ENCODE data around the gene SIAH2.

The SIAH2 gene

GRCh38 chr3:150790629-150791028 lies 27.7 kb upstream of the SIAH2 start:
- Histone ChIP-seq H3K36me3 (ENCODE audit: insufficient read depth, low read depth, low read length) (no peaks in the 10 kb centered on the region), H3K27ac (ENCODE audit: low read length) (no peak overlapping the region), H3K9me3 (ENCODE audit: insufficient read depth, low read depth, low read length) (no peaks in the 10 kb centered on the region), H3K4me3 (ENCODE audit: low read length) (no peak overlapping the region), H3K27me3 (ENCODE audit: insufficient read depth, low read length) (no peaks in the 10 kb centered on the region), H3K4me1 (ENCODE audit: insufficient read depth, low read length) (no peaks in the 10 kb centered on the region), H3K9ac (ENCODE audit: low read depth, low read length) (no peak overlapping the region)

GRCh38 chr3:150789451-150789850 lies 26.5 kb upstream of the SIAH2 start:
- Histone ChIP-seq H3K36me3 (ENCODE audit: insufficient read depth, low read depth, low read length) (no peaks in the 10 kb centered on the region), H3K9me3 (ENCODE audit: insufficient read depth, low read depth, low read length) (no peaks in the 10 kb centered on the region), H3K4me1 (ENCODE audit: insufficient read depth, low read length) (no peaks in the 10 kb centered on the region), H3K9ac (ENCODE audit: low read depth, low read length) (no peak overlapping the region), H3K27me3 (ENCODE audit: insufficient read depth, low read length) (no peaks in the 10 kb centered on the region), H3K4me3 (ENCODE audit: low read length) (no peak overlapping the region), H3K27ac (ENCODE audit: low read length) (no peak overlapping the region)

DNA sequence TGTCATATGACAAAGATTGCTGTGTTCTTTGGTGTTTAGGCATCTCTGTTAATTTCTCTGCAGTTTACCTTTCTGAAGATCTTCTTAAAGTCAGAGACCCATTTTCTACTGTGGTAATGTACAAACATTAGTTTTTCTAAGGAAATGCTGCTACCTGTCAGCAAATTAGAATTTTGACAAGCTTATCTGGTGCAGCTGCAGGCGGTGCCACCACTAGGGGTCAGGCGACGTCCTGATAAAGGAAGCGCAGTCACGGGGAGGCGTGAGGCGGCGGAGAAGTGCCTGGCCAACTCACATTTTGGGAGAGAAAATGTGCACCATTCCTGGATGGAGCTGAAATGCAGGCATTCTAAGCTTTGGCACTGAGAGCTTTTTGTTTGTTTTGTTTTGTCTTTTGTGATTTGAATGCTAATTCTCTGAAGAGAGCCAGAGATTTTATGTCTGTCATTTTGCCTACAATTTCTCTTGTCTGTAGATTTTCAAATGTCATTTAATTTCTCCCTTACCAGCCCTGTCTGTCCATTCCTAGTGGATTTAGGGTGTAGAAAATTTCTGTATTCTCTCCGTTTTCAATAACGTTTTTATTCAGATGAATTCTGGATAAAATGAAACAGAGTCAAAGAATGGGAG lies 24.9 kb upstream of the SIAH2 start:
- H3K4me3 ChIP-seq (ENCODE audit: low read length) = no peak overlapping the region
- no peaks in the 10 kb centered on the region for H3K9me3 ChIP-seq (ENCODE audit: insufficient read depth, low read depth, low read length)
- no peaks in the 10 kb centered on the region for H3K36me3 ChIP-seq (ENCODE audit: insufficient read depth, low read depth, low read length)
- H3K4me1 ChIP-seq (ENCODE audit: insufficient read depth, low read length) = no peaks in the 10 kb centered on the region
- no peak overlapping the region for H3K9ac ChIP-seq (ENCODE audit: low read depth, low read length)
- H3K27ac ChIP-seq (ENCODE audit: low read length) = no peak overlapping the region
- H3K27me3 ChIP-seq (ENCODE audit: insufficient read depth, low read length) = no peaks in the 10 kb centered on the region

GRCh38 chr3:150786791-150787190 lies 23.8 kb upstream of the SIAH2 start:
- H3K9ac ChIP-seq (ENCODE audit: low read depth, low read length) = no peak overlapping the region
- no peaks in the 10 kb centered on the region for H3K27me3 ChIP-seq (ENCODE audit: insufficient read depth, low read length)
- no peak overlapping the region for H3K4me3 ChIP-seq (ENCODE audit: low read length)
- H3K27ac ChIP-seq (ENCODE audit: low read length) = no peak overlapping the region
- H3K36me3 ChIP-seq (ENCODE audit: insufficient read depth, low read depth, low read length) = no peaks in the 10 kb centered on the region
- no peaks in the 10 kb centered on the region for H3K4me1 ChIP-seq (ENCODE audit: insufficient read depth, low read length)
- no peaks in the 10 kb centered on the region for H3K9me3 ChIP-seq (ENCODE audit: insufficient read depth, low read depth, low read length)

- H3K4me3 ChIP-seq (ENCODE audit: low read length) = no peak overlapping the region
- no peak overlapping the region for H3K9ac ChIP-seq (ENCODE audit: low read depth, low read length)
- H3K9me3 ChIP-seq (ENCODE audit: insufficient read depth, low read depth, low read length) = no peaks in the 10 kb centered on the region
- H3K27ac ChIP-seq (ENCODE audit: low read length) = no peak overlapping the region
- H3K27me3 ChIP-seq (ENCODE audit: insufficient read depth, low read length) = no peaks in the 10 kb centered on the region
- H3K36me3 ChIP-seq (ENCODE audit: insufficient read depth, low read depth, low read length) = no peaks in the 10 kb centered on the region
- H3K4me1 ChIP-seq (ENCODE audit: insufficient read depth, low read length) = no peaks in the 10 kb centered on the region
These were observed 21.8 kb upstream of the SIAH2 start for GRCh38 chr3:150784747-150785125.

- H3K36me3 ChIP-seq (ENCODE audit: insufficient read depth, low read depth, low read length) = no peaks in the 10 kb centered on the region
- no peak overlapping the region for H3K27ac ChIP-seq (ENCODE audit: low read length)
- no peaks in the 10 kb centered on the region for H3K9me3 ChIP-seq (ENCODE audit: insufficient read depth, low read depth, low read length)
- H3K4me1 ChIP-seq (ENCODE audit: insufficient read depth, low read length) = no peaks in the 10 kb centered on the region
- H3K4me3 ChIP-seq (ENCODE audit: low read length) = no peak overlapping the region
- no peak overlapping the region for H3K9ac ChIP-seq (ENCODE audit: low read depth, low read length)
- H3K27me3 ChIP-seq (ENCODE audit: insufficient read depth, low read length) = no peaks in the 10 kb centered on the region
These were observed 21.2 kb upstream of the SIAH2 start for GRCh38 chr3:150783920-150784746.

DNA sequence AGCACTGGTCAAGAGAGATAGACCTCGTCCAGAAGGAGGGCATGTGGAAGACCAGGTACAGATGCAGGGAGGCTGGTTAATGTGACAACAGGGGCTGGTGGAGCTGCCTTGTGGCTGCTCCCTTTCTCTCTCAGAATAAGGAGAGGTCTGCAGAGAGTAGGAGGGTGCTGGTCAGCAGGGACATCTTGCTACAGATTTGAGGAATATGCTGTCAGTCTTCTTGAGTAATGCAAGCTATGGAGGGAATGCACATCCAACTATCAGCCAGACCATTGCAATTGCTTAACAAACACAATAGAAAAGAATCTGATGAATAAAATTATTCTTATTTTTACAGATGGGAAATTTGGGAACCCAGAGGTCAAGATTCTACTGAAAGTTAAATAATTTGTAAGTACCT lies 20.3 kb upstream of the SIAH2 start:
- Histone ChIP-seq H3K36me3 (ENCODE audit: insufficient read depth, low read depth, low read length) (no peaks in the 10 kb centered on the region), H3K4me1 (ENCODE audit: insufficient read depth, low read length) (no peaks in the 10 kb centered on the region), H3K9ac (ENCODE audit: low read depth, low read length) (no peak overlapping the region), H3K27ac (ENCODE audit: low read length) (no peak overlapping the region), H3K4me3 (ENCODE audit: low read length) (no peak overlapping the region), H3K9me3 (ENCODE audit: insufficient read depth, low read depth, low read length) (no peaks in the 10 kb centered on the region), H3K27me3 (ENCODE audit: insufficient read depth, low read length) (no peaks in the 10 kb centered on the region)

- H3K9ac ChIP-seq (ENCODE audit: low read depth, low read length) = no peak overlapping the region
- H3K4me1 ChIP-seq (ENCODE audit: insufficient read depth, low read length) = no peaks in the 10 kb centered on the region
- no peaks in the 10 kb centered on the region for H3K27me3 ChIP-seq (ENCODE audit: insufficient read depth, low read length)
- H3K36me3 ChIP-seq (ENCODE audit: insufficient read depth, low read depth, low read length) = no peaks in the 10 kb centered on the region
- H3K9me3 ChIP-seq (ENCODE audit: insufficient read depth, low read depth, low read length) = no peaks in the 10 kb centered on the region
- H3K27ac ChIP-seq (ENCODE audit: low read length) = no peak overlapping the region
- H3K4me3 ChIP-seq (ENCODE audit: low read length) = no peak overlapping the region
These were observed 16.5 kb upstream of the SIAH2 start for GRCh38 chr3:150779402-150779858.

DNA sequence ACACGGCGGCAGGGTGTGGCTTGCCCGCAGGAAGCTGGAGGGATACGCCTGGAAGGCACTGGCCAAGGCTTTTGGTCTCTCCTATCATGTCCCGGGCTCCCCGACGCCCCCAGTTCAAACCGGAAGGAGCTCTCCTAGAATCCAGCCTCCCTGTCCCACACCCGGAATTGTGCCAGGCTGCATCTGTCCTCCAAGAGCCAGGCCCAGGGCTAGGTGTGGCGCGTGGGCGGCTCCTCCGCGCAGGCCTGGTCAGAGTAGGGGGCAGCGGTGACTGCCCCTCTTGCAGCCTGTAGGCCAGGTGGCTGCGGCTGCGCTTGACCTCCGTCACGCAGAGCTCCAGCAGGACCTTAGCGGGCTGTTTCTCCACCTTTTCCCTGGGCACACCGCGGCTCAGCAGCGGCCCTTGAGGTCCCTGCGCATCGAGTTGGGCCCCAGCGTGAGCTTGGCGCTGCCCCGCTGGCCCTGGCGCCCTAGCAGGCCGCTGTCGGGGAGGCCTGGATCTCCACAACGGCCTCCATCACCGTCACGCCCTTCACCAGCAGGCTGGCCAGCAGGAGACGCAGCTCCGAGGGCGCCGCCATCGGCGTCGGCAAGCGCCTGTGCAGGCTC lies 15.9 kb upstream of the SIAH2 start:
- Histone ChIP-seq H3K9me3 (ENCODE audit: insufficient read depth, low read depth, low read length) (no peaks in the 10 kb centered on the region), H3K9ac (ENCODE audit: low read depth, low read length) (no peak overlapping the region), H3K27ac (ENCODE audit: low read length) (no peak overlapping the region), H3K36me3 (ENCODE audit: insufficient read depth, low read depth, low read length) (no peaks in the 10 kb centered on the region), H3K4me1 (ENCODE audit: insufficient read depth, low read length) (no peaks in the 10 kb centered on the region), H3K27me3 (ENCODE audit: insufficient read depth, low read length) (no peaks in the 10 kb centered on the region), H3K4me3 (ENCODE audit: low read length) (no peak overlapping the region)

DNA sequence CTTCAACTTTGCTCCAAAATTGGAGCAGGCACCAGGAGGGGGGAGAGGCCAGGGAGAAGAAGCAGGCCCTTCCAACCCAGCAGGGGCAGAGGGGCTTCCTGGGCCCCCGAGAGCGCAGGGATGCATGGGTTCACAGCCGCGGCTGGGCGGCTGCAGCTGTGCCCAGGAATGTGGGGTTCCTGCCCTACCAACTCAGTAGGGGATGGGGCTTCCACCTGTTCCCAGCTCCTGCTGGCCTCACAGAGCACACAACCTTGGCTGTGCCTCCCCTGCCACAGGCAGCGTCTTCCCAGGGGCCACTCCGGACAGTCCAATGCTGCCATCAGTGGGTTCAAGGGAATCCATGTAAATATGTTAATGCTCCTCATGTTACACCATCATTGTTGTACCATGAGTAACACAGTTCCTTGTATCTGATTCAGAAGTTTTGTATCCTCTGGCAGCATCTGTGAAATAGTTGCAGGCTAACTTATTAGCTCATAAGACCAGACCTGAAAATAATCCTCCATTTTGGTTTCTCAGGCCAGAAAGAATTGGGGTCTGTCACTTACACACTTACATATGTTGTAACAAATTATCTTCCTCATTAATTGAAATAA lies 12.1 kb upstream of the SIAH2 start:
- Histone ChIP-seq H3K27me3 (ENCODE audit: insufficient read depth, low read length) (no peaks in the 10 kb centered on the region), H3K36me3 (ENCODE audit: insufficient read depth, low read depth, low read length) (no peaks in the 10 kb centered on the region), H3K4me3 (ENCODE audit: low read length) (no peak overlapping the region), H3K9ac (ENCODE audit: low read depth, low read length) (no peak overlapping the region), H3K27ac (ENCODE audit: low read length) (no peak overlapping the region), H3K9me3 (ENCODE audit: insufficient read depth, low read depth, low read length) (no peaks in the 10 kb centered on the region), H3K4me1 (ENCODE audit: insufficient read depth, low read length) (no peaks in the 10 kb centered on the region)

DNA sequence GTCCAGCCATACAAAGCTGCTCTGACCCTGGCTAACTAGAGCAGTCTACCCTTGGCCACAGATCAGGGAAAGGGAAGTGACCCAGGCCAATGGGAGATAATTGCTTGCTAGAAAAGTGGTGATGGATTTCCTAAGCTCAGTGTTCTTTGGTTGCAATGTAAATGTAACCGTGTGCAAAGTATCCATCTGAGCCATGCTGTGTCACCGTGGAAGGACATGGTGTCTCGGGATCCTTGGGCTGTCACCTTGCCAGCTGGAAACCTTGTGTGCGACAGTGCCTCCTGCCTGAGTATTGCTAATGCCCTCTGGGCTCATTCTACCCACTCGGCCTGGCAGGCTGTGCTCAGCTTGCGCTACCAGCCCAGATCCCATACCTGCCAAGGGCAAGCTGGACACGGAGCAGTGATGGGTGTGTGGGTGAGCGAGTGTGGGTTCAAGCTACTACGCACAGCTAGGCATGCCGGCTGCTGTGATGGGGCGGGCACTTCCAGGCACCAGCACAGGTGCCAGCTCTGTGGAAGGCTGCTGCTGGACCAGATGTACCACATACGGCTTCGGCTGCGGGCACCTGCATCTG lies 10.7 kb upstream of the SIAH2 start:
- H3K27ac ChIP-seq (ENCODE audit: low read length) = no peak overlapping the region
- no peaks in the 10 kb centered on the region for H3K36me3 ChIP-seq (ENCODE audit: insufficient read depth, low read depth, low read length)
- H3K4me3 ChIP-seq (ENCODE audit: low read length) = no peak overlapping the region
- H3K4me1 ChIP-seq (ENCODE audit: insufficient read depth, low read length) = no peaks in the 10 kb centered on the region
- H3K9ac ChIP-seq (ENCODE audit: low read depth, low read length) = no peak overlapping the region
- no peaks in the 10 kb centered on the region for H3K27me3 ChIP-seq (ENCODE audit: insufficient read depth, low read length)
- no peaks in the 10 kb centered on the region for H3K9me3 ChIP-seq (ENCODE audit: insufficient read depth, low read depth, low read length)

All from iPS-20b (cell line).